Gastroesophageal sphincter (tissue), 3 donors: Measurements from ENCODE around the gene CDH23.

Source experiments
- EP300 ChIP-seq: sonication (generic); formaldehyde crosslinking; IDR thresholded peaks from one replicate; pipeline ENCODE4 v1.6.1; 2017; ENCODE audit warnings: antibody characterized with exemption, mild to moderate bottlenecking
- POLR2A ChIP-seq, 2 donors: fragments of 450-650 bp; IDR thresholded peaks; one replicate each; pipeline ENCODE4 v1.6.1; 2017; ENCODE audit warnings: antibody characterized with exemption in 2 of 2, mild to moderate bottlenecking in 2 of 2, moderate library complexity in 1 of 2
- POLR2AphosphoS5 ChIP-seq: sonication (generic); formaldehyde crosslinking; IDR thresholded peaks from one replicate; pipeline ENCODE4 v1.6.1; 2017; ENCODE audit warnings: antibody characterized with exemption
- TF ChIP-seq, protein P1 (sequence below), 4 experiments: fragments of 200-600 bp in 2 of 4; fragments of 450-650 bp in 2 of 4; sonication (generic) in 1 of 4; IDR thresholded peaks; one replicate each; pipeline ENCODE4 v1.5.1; 2017 to 2019; ENCODE audit warnings: antibody characterized with exemption in 4 of 4, mild to moderate bottlenecking in 2 of 4, moderate library complexity in 2 of 4

DNA sequence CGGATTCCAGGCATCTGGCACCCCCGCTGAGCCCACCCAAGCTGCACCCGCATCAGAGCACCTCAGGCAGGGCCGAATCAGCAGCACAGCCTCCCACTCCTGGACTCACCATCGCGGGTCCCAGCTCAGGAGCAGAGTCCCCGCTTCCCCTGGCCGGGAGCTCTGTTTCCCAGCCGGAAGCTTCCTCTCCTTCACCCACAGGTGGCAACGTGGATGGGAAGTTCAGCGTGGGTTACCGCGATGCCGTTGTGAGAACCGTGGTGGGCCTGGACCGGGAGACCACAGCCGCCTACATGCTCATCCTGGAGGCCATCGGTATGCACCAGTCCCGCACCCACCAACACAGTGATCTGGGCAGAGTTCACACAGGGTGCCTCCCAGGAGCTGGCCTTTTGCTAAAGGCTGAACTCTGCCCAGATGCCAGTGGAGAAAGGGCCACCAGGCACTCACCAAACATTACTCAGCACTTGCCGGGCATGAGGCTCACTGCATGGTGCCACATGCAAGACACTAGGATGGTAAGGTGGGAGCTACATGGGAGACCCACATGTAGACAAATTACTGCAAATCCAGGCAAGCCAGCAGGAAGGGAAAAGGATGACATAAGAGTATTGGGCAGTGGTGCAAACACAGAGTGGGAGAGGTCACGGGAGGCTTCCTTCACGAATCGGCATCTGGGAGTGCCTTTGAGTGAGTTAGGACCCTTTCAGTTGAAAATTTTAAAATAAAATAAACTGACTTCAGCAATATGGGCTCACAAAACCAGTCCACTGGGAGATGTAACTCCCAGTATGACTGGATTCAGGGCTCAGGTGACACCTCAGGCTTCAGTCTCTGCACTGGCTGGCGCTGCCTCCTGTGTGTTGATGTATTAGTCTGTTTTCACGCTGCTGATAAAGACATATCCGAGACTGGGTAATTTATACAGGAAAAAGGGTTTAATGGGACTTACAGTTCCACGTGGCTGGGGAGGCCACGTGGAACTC, 312.5 kb downstream of the CDH23 start:
- TF ChIP-seq, protein P1, sequence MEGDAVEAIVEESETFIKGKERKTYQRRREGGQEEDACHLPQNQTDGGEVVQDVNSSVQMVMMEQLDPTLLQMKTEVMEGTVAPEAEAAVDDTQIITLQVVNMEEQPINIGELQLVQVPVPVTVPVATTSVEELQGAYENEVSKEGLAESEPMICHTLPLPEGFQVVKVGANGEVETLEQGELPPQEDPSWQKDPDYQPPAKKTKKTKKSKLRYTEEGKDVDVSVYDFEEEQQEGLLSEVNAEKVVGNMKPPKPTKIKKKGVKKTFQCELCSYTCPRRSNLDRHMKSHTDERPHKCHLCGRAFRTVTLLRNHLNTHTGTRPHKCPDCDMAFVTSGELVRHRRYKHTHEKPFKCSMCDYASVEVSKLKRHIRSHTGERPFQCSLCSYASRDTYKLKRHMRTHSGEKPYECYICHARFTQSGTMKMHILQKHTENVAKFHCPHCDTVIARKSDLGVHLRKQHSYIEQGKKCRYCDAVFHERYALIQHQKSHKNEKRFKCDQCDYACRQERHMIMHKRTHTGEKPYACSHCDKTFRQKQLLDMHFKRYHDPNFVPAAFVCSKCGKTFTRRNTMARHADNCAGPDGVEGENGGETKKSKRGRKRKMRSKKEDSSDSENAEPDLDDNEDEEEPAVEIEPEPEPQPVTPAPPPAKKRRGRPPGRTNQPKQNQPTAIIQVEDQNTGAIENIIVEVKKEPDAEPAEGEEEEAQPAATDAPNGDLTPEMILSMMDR (IDR thresholded peaks at IDR 0.05), result no peak
- TF ChIP-seq POLR2AphosphoS5 (no peak), POLR2A (IDR thresholded peaks at IDR 0.05) (no peak), EP300 (no peak)
